GM12864 (cell line): Measurements from ENCODE around the gene PIWIL4.

Source experiments
- DNase-seq: peaks from one replicate; pipeline ENCODE4 v3.0.0-alpha.2; 2011; ENCODE audit warnings: low read depth
- H3K4me3 ChIP-seq: 2 replicates; pipeline ENCODE4 v1.5.1; 2011; ENCODE audit warnings: mild to moderate bottlenecking, low read depth, low read length, control low read depth
- TF ChIP-seq, protein P1 (sequence below): IDR thresholded peaks from 2 replicates; pipeline ENCODE4 v1.5.1; 2011; ENCODE audit warnings: low read depth, mild to moderate bottlenecking, moderate library complexity, low read length, control low read depth, inconsistent platforms; ENCODE audit errors: missing control alignments

The PIWIL4 gene

DNA sequence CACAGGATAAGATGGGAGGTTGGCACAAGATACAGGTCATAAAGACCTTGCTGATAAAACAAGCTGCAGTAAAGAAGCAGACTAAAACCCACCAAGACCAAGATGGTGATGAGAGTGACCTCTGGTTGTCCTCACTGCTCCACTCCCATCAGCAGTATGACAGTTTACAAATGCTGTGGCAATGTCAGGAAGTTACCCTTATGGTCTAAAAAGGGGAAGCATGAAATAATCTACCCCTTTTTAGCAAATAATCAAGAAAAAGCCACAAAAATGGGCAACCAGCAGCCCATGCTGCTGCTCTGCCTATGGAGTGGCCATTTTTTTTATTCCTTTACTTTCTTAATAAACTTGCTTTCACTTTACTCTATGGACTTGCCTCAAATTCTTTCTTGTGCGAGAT is 8.7 kb upstream of the PIWIL4 start:
- no peak for DNase-seq
- TF ChIP-seq, protein P1, sequence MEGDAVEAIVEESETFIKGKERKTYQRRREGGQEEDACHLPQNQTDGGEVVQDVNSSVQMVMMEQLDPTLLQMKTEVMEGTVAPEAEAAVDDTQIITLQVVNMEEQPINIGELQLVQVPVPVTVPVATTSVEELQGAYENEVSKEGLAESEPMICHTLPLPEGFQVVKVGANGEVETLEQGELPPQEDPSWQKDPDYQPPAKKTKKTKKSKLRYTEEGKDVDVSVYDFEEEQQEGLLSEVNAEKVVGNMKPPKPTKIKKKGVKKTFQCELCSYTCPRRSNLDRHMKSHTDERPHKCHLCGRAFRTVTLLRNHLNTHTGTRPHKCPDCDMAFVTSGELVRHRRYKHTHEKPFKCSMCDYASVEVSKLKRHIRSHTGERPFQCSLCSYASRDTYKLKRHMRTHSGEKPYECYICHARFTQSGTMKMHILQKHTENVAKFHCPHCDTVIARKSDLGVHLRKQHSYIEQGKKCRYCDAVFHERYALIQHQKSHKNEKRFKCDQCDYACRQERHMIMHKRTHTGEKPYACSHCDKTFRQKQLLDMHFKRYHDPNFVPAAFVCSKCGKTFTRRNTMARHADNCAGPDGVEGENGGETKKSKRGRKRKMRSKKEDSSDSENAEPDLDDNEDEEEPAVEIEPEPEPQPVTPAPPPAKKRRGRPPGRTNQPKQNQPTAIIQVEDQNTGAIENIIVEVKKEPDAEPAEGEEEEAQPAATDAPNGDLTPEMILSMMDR = no peak
- H3K4me3 ChIP-seq = no peak overlapping the region

DNA sequence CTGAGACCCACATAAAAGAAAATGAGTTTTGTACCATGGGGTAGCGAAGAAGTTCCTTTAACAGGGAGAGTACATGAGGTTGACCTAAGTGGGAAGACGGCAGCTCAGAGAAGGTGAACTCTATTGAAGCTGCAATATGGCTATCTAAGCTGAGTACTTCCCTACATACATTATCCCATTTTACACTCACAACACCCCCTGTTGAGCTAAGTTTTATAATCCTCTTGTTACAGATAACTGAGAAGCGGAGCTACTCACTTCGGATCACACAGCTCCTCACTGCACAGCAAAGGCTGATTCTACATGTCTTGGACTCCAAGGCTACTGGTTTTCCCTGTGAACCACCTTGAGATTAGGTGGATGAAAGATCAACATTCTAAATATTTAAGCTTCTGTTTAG is 8.2 kb upstream of the PIWIL4 start:
- TF ChIP-seq, protein P1 = no peak
- no peak overlapping the region for H3K4me3 ChIP-seq
- DNase-seq = no peak

DNA sequence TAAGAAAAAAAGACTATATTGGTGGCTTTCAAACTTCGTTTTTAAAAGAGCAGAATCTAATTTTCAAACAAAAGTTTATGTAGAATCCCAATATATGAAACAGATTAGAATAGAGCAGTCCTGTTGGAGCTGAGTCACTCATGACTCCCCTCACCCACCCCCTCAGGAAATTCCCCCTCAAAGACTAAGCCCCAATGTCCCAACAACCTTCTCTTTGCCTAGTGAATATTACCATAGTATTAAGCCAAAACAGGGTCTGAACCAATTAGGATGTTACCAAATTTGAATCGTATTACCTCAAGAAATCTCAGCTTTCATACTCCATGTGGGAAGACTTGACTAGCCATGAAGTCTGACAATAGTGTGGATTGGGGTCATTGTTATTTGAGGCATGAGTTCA is 7.8 kb upstream of the PIWIL4 start:
- TF ChIP-seq, protein P1 = no peak
- no peak overlapping the region for H3K4me3 ChIP-seq
- no peak for DNase-seq

DNA sequence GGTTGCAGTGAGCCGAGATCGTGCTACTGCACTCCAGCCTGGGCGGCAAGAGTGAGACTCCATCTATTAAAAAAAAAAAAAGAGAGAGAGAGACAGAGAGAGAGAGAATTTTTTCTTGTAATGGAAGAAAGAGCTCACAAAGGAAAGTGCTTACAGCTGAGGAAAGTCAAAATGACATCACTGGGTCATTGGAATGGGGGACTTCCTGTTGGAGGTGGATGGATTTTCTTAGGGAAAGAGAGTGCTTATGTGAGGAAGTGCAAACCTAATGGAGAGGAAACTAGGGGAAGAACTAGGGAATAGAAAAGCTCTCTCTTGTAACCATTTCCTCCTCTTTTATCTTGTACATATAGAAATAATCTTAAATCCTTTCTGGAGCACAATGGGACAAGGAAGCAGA is 6.3 kb upstream of the PIWIL4 start:
- no peak for DNase-seq
- no peak overlapping the region for H3K4me3 ChIP-seq
- TF ChIP-seq, protein P1 = no peak

DNA sequence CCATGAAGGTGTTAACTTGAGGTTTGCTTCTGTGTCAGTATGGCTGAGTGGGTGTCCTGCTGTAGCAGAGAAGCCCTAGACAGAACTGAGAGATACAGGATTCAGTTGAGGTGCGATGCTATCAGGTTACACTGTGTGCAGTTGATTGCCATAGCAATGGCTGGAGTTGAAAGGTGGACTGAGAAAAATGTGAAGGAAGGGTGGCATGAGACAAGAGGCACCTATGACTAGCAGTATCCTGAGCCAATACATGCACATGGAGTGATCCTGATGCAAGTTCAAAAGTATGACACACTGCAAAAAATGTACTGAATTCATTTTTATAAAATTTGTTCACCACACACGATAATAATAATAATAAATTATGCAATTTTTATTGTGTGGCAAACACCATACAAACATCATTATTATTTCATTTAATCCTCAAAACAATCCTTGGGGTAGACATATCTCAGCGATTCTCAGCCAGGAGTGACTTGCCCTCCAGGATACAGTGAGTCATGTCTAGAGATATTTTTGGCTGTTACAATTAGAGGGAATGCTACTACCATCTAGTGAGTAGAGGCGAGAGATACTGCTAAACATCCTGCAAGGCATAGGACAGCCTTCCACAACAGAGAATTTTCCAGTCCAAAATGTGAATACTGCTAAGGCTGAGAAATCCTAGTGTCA is 3.9 kb upstream of the PIWIL4 start:
- TF ChIP-seq, protein P1 = no peak
- H3K4me3 ChIP-seq = no peak overlapping the region
- no peak for DNase-seq

DNA sequence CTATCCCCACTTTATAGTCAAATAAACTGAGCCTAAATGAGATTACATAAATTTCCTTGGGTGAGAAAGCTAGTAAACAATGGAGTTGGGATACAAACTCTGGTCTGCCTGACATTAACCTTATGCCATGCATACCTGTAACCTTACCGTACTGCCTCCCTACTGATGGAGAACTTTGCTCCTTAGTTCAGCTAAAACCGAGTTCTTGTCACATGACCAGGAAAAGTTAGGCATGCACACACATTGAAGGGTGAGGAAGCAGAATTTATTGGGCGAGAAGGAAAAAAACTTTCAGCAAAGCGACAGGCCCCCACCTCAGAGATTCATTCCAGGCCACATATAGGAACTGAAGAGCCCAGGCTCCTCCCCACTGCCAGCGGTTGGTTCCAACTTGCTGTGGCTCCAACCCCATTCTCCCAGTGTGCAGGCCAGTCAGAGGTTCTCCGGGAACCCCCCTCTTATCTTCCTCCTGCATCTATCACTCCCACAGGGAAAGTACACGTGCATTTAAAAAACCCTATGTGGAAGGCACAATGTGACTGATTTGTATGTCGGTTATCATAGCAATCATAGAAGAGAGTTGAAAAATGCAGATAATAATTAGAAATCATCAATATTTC is 3.2 kb upstream of the PIWIL4 start:
- TF ChIP-seq, protein P1 = no peak
- H3K4me3 ChIP-seq = no peak overlapping the region
- DNase-seq = no peak

DNA sequence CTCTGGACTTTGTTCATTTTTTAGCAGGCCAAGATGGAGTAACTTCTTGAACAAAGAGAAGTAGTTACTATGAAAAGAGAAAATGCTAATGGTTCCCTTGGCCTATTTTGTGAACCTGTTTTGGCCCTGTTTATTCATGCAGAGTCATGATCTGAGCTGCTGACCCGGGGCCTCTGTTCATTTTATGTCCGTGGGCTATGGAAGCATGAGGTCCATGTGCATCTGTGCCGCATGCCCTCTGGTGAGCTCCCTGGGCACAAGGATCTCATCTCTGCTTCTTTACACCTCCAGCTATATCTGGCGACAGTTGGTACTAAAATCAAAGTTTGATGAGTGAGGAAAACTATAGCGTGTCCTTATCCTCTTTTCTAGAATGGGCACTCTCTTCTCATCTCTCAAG is 1.0 kb downstream of the PIWIL4 start:
- H3K4me3 ChIP-seq = no peak overlapping the region
- no peak for DNase-seq
- TF ChIP-seq, protein P1 = no peak
